Stimulated activated CD8-positive, alpha-beta memory T cell treated with anti-CD3 and anti-CD28 coated beads, Interleukin-12 subunit alpha, Interleukin-12 subunit beta, amount 100 ng/mL, for 4 hours (primary cell): ENCODE data around the gene LRRC47.

Source experiments
- DNase-seq: peaks from one replicate; pipeline ENCODE4 v3.0.0-alpha.2; 2020; ENCODE audit warnings: low read depth

Gene LRRC47

DNA sequence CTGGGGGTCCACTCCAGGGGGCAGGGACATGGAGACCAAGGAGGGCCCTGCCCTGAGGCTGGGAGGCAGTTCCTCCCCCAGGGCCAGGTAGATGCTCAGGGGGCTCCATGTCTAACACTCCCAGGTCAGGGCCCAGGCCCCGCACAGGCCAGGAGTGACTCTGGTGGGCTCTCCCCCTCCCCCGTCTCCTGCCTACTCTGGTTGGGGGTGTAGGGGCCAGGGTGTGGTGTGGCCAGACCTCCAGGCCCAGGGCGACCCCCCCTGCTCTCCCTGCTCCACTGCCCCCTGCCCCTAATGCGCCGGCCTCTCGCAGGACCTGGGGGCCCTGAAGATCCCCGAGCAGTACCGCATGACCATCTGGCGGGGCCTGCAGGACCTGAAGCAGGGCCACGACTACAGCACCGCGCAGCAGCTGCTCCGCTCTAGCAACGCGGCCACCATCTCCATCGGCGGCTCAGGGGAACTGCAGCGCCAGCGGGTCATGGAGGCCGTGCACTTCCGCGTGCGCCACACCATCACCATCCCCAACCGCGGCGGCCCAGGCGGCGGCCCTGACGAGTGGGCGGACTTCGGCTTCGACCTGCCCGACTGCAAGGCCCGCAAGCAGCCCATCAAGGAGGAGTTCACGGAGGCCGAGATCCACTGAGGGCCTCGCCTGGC, 63.7 kb downstream of the LRRC47 start:
- no peak for DNase-seq

DNA sequence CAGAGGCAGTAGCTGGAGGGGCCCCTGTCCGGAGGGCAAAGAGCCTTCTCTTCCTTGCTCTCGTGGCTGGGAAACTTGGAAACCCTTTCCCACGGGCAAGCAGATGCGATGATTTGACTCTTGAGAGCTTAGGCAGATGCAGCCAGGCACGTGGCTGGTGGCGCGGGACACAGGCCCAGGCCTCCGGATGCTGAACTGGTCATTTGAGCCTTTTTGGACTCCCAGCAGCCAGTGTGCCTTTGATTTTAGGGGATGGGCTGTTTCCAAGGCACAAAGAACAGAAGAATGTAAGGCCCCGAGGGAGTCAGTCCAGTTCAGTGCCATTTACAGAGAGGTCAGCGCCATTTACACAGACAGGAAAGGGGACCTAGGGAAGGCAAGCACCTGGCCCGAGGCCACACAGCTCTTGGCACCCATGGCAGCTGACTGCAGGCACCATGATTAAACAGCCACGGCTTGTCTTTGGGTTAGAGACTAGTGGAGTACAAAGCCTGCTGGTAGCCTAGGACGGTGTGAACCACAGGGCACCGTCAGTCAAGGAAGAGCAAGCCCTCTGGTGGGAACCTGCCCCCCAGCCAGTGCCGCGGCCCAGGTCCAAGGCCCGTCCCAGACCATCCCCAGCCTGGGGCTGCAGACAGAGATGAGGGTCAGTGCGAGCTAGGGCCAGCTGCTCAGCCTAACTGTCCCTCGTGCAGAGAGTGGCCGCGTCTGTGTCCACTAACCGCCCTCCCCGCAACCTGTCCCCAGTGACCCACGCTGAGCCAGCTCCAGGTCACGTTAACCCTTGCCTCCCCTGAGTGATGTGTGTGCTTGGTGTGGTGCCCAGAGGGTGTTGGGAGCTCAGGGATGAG, 64.5 kb downstream of the LRRC47 start:
- DNase-seq, result no peak

GRCh38 chr1:3730543-3731247, 65.6 kb downstream of the LRRC47 start:
- no peak for DNase-seq

DNA sequence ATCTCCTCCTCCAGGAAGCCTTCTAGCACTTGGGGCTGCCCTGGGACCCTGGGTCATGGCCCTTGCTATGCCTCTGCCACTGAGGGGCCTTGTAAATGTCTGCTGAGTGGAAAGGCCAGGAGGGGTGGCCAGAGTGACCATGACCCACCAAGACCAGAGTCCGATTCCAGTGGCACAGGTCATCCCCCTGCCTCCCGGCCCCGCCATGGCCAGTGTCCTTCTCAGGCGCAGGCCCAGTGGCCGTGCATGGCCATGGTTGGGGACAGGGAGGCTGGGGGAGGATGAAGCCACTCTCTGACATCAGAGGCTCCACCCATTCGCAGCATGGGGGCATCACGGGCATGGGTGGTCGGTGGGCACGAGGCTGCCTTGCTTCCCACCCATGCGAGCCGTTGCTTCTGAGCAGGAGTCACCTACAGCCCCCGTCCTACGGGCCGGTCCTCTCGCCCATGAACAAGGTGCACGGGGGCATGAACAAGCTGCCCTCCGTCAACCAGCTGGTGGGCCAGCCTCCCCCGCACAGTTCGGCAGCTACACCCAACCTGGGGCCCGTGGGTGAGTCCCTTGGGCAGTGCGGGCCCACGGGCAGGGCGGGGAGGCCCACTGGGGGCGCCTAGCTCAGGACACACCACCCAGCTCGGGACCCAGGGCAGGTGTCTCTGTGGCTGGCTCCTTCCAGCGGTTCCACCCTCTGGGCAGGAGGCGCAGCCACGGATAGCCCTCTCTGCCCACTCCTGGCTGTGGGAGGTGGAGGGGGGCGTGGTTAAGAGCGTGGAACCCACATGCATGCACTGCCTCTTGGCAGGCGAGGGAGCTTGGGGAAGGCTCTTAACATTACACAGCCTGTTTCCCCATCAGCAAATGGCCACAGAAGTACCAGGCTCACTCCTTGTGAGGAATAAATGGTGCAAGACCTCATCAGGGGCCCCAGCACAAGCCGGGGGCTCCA, 66.4 kb downstream of the LRRC47 start:
- no peak for DNase-seq
